ENCODE results near the gene RUBCN. TPM values are rescaled to one million over a fixed set of nuclear protein-coding genes. Genes with fewer than 3 reads are reported as not detected.

Gene RUBCN
- polyA plus RNA-seq, 1 donor (not counting 4 experiments of a cell fraction or from before 2014, with no cell fraction given), result 8.9 TPM

GRCh38 chr3:197737319-197737649, 580 bp upstream of the RUBCN start:
- Histone ChIP-seq H3K9me3 (ENCODE audit: control insufficient read depth, low read depth, low read length) (no peaks in the 10 kb centered on the region), H3K4me1 (ENCODE audit: control insufficient read depth, extremely low read depth, insufficient read depth, low read length) (peaks cover 20% of the 10 kb centered on the region), H3K79me2 (ENCODE audit: control insufficient read depth, insufficient read depth, low read length) (peaks cover 37% of the 10 kb centered on the region), H3K27ac (ENCODE audit: control insufficient read depth, insufficient read depth, low read length) (peak overlapping the region; percentile 77), H2AFZ (ENCODE audit: control insufficient read depth, low read length) (peak overlapping the region; percentile 88), H3K36me3 (ENCODE audit: control insufficient read depth in 2 of 2, extremely low read depth in 1 of 2, insufficient read depth in 2 of 2, low read length in 2 of 2) (peaks cover 0 to 6% of the 10 kb centered on the region in 2 experiments), H3K4me2 (ENCODE audit: control insufficient read depth, extremely low read depth, insufficient read depth, low read depth, low read length) (peak overlapping the region; percentile 96), H3K27me3 (ENCODE audit: control insufficient read depth, extremely low read depth, insufficient read depth, low read length) (no peaks in the 10 kb centered on the region), H3K9me1 (ENCODE audit: control insufficient read depth, extremely low read depth, insufficient read depth, low read length) (no peaks in the 10 kb centered on the region), H3K4me3 (ENCODE audit: control insufficient read depth in 2 of 3, extremely low read depth in 1 of 3, insufficient read depth in 2 of 3, low read depth in 1 of 3, low read length in 3 of 3) (peak overlapping the region; percentile 64 to 86 (median 81)), H4K20me1 (ENCODE audit: control insufficient read depth, extremely low read depth, insufficient read depth, low read length) (no peaks in the 10 kb centered on the region), H3K9ac (ENCODE audit: control insufficient read depth, extremely low read depth, insufficient read depth, low read length) (peak overlapping the region; percentile 79)
- TF ChIP-seq CTCF (optimal IDR thresholded peaks at IDR 0.05 in 1 of 3, IDR thresholded peaks at IDR 0.05 in 1 of 3, conservative IDR thresholded peaks at IDR 0.05 in 1 of 3; ENCODE audit: extremely low read depth in 1 of 3, insufficient read depth in 2 of 3, low read length in 3 of 3) (no peak), EZH2 (IDR thresholded peaks at IDR 0.05; ENCODE audit: low read length) (no peak)
- no peak for DNase-seq (ENCODE audit: low read depth, low spot score)
- dilution Hi-C loops (cut with MboI; ENCODE audit: extremely low pct_ligation_motif_present, low sequenced_read_pairs), result no loop called here
- no peak for FAIRE-seq

- dilution Hi-C loops (cut with MboI; ENCODE audit: extremely low pct_ligation_motif_present, low sequenced_read_pairs), result no loop called here
These were observed 654 bp downstream of the RUBCN start for GRCh38 chr3:197736010-197736490.

More at GRCh38 chr3:197736010-197736490, 654 bp downstream of the RUBCN start:
- peak overlapping the region; percentile 93 for H3K4me2 ChIP-seq (ENCODE audit: control insufficient read depth, extremely low read depth, insufficient read depth, low read depth, low read length)
- peak overlapping the region; percentile 64 to 97 (median 93) for H3K4me3 ChIP-seq (ENCODE audit: control insufficient read depth in 2 of 3, extremely low read depth in 1 of 3, insufficient read depth in 2 of 3, low read depth in 1 of 3, low read length in 3 of 3)
- H3K9me3 ChIP-seq (ENCODE audit: control insufficient read depth, low read depth, low read length), result no peaks in the 10 kb centered on the region
- H3K4me1 ChIP-seq (ENCODE audit: control insufficient read depth, extremely low read depth, insufficient read depth, low read length), result peaks cover 20% of the 10 kb centered on the region
- FAIRE-seq (no peak), DNase-seq (ENCODE audit: low read depth, low spot score) (no peak)
- H3K9me1 ChIP-seq (ENCODE audit: control insufficient read depth, extremely low read depth, insufficient read depth, low read length), result no peaks in the 10 kb centered on the region
- no peaks in the 10 kb centered on the region for H3K27me3 ChIP-seq (ENCODE audit: control insufficient read depth, extremely low read depth, insufficient read depth, low read length)
- H4K20me1 ChIP-seq (ENCODE audit: control insufficient read depth, extremely low read depth, insufficient read depth, low read length), result no peaks in the 10 kb centered on the region
- peaks cover 42% of the 10 kb centered on the region for H3K79me2 ChIP-seq (ENCODE audit: control insufficient read depth, insufficient read depth, low read length)
- H3K9ac ChIP-seq (ENCODE audit: control insufficient read depth, extremely low read depth, insufficient read depth, low read length), result peak overlapping the region; percentile 84
- H3K36me3 ChIP-seq (ENCODE audit: control insufficient read depth in 2 of 2, extremely low read depth in 1 of 2, insufficient read depth in 2 of 2, low read length in 2 of 2), result peaks cover 0 to 6% of the 10 kb centered on the region in 2 experiments
- TF ChIP-seq EZH2 (IDR thresholded peaks at IDR 0.05; ENCODE audit: low read length), result no peak
- TF ChIP-seq CTCF (optimal IDR thresholded peaks at IDR 0.05 in 1 of 3, IDR thresholded peaks at IDR 0.05 in 1 of 3, conservative IDR thresholded peaks at IDR 0.05 in 1 of 3; ENCODE audit: extremely low read depth in 1 of 3, insufficient read depth in 2 of 3, low read length in 3 of 3), result no peak
- H2AFZ ChIP-seq (ENCODE audit: control insufficient read depth, low read length), result peak overlapping the region; percentile 66
- peak overlapping the region; percentile 60 for H3K27ac ChIP-seq (ENCODE audit: control insufficient read depth, insufficient read depth, low read length)
